GM18511 (cell line): ENCODE results near the gene PREPL.

ENCODE experiments used
- ATAC-seq: cut with Tn5 transposase; IDR thresholded peaks from one replicate; pipeline ENCODE4 v1.9.1; 2021; ENCODE audit warnings: mild to moderate bottlenecking, moderate library complexity; ENCODE audit not compliant: unreplicated experiment

The PREPL gene

GRCh38 chr2:44296653-44297052, 64.6 kb downstream of the PREPL start:
- no peak for ATAC-seq

GRCh38 chr2:44295633-44296359, 65.5 kb downstream of the PREPL start:
- no peak for ATAC-seq

- no peak for ATAC-seq
Measured at GRCh38 chr2:44295113-44295512, 66.2 kb downstream of the PREPL start.

GRCh38 chr2:44291281-44292248, 69.7 kb downstream of the PREPL start:
- no peak for ATAC-seq

GRCh38 chr2:44290261-44290660, 71.0 kb downstream of the PREPL start:
- no peak for ATAC-seq

- no peak for ATAC-seq
Measured at GRCh38 chr2:44286884-44287638, 74.2 kb downstream of the PREPL start.

- no peak for ATAC-seq
Measured at GRCh38 chr2:44286119-44286883, 75.0 kb downstream of the PREPL start.

GRCh38 chr2:44285174-44285573, 76.1 kb downstream of the PREPL start:
- ATAC-seq = no peak

GRCh38 chr2:44283116-44283666, 78.1 kb downstream of the PREPL start:
- ATAC-seq = no peak

- no peak for ATAC-seq
Measured at GRCh38 chr2:44280869-44281268, 80.4 kb downstream of the PREPL start.

GRCh38 chr2:44277541-44277940, 83.8 kb downstream of the PREPL start:
- ATAC-seq = no peak

- ATAC-seq = no peak
Measured at GRCh38 chr2:44275927-44276303, 85.4 kb downstream of the PREPL start.

GRCh38 chr2:44273596-44273995, 87.7 kb downstream of the PREPL start:
- no peak for ATAC-seq

GRCh38 chr2:44273076-44273475, 88.2 kb downstream of the PREPL start:
- ATAC-seq = no peak

GRCh38 chr2:44271296-44271695, 90.0 kb downstream of the PREPL start:
- no peak for ATAC-seq

GRCh38 chr2:44269831-44270230, 91.5 kb downstream of the PREPL start:
- no peak for ATAC-seq

- no peak for ATAC-seq
Measured at GRCh38 chr2:44267796-44268648, 93.3 kb downstream of the PREPL start.
